HK-2 (cell line): ENCODE measurements around the gene CARD18.

Source experiments
- DNase-seq: peaks from one replicate; pipeline ENCODE4 v3.0.0-alpha.2; 2018; ENCODE audit not compliant: unreplicated experiment

Gene CARD18

GRCh38 chr11:105139669-105140068, at the start of gene CARD18:
CARD18 (minus strand) TSS chr11:105139769; CDS start chr11:105139726, 43 bp downstream.
- DNase-seq: no peak

GRCh38 chr11:105183987-105184386, 44.4 kb upstream of the CARD18 start:
- DNase-seq: no peak

GRCh38 chr11:105183426-105183825, 43.9 kb upstream of the CARD18 start:
- no peak for DNase-seq

- DNase-seq: no peak
Observed at GRCh38 chr11:105181521-105181920, 42.0 kb upstream of the CARD18 start.

GRCh38 chr11:105181100-105181499, 41.5 kb upstream of the CARD18 start:
- no peak for DNase-seq

GRCh38 chr11:105179542-105180278, 40.1 kb upstream of the CARD18 start:
- no peak for DNase-seq

- DNase-seq: no peak
Observed at GRCh38 chr11:105177658-105178057, 38.1 kb upstream of the CARD18 start.

- no peak for DNase-seq
Observed at GRCh38 chr11:105168457-105168856, 28.9 kb upstream of the CARD18 start.

GRCh38 chr11:105167244-105167643, 27.7 kb upstream of the CARD18 start:
- no peak for DNase-seq

- no peak for DNase-seq
Observed at GRCh38 chr11:105164208-105164607, 24.6 kb upstream of the CARD18 start.

GRCh38 chr11:105162506-105162905, 22.9 kb upstream of the CARD18 start:
- DNase-seq: no peak

- DNase-seq: no peak
Observed at GRCh38 chr11:105158436-105158835, 18.9 kb upstream of the CARD18 start.

- DNase-seq: no peak
Observed at GRCh38 chr11:105156720-105157119, 17.2 kb upstream of the CARD18 start.

- DNase-seq: no peak
Observed at GRCh38 chr11:105156231-105156630, 16.7 kb upstream of the CARD18 start.

GRCh38 chr11:105155679-105156078, 16.1 kb upstream of the CARD18 start:
- DNase-seq: no peak

- no peak for DNase-seq
Observed at GRCh38 chr11:105153392-105153791, 13.8 kb upstream of the CARD18 start.

- DNase-seq: no peak
Observed at GRCh38 chr11:105152560-105152959, 13.0 kb upstream of the CARD18 start.

- no peak for DNase-seq
Observed at GRCh38 chr11:105152021-105152512, 12.5 kb upstream of the CARD18 start.

- DNase-seq: no peak
Observed at GRCh38 chr11:105149477-105149876, 9.9 kb upstream of the CARD18 start.

- DNase-seq: no peak
Observed at GRCh38 chr11:105148241-105148640, 8.7 kb upstream of the CARD18 start.

GRCh38 chr11:105144887-105145286, 5.3 kb upstream of the CARD18 start:
- DNase-seq: no peak

GRCh38 chr11:105142167-105142566, 2.6 kb upstream of the CARD18 start:
- DNase-seq: no peak

GRCh38 chr11:105137286-105137685, 2.3 kb downstream of the CARD18 start:
- DNase-seq: no peak

- no peak for DNase-seq
Observed at GRCh38 chr11:105135883-105136282, 3.7 kb downstream of the CARD18 start.
